ENCODE results near the gene DACT2.
"Not testable (repeated sequence)": the region's sequence is repeated elsewhere in the genome, so short reads cannot be mapped to it uniquely, and the experiment has no call there.

DACT2 gene

GRCh38 chr6:168281314-168281713, 38.3 kb downstream of the DACT2 start:
- not testable (repeated sequence) for DNase-seq (ENCODE audit: low spot score)

GRCh38 chr6:168280899-168281245, 38.7 kb downstream of the DACT2 start:
- DNase-seq (ENCODE audit: low spot score): no peak

DNA sequence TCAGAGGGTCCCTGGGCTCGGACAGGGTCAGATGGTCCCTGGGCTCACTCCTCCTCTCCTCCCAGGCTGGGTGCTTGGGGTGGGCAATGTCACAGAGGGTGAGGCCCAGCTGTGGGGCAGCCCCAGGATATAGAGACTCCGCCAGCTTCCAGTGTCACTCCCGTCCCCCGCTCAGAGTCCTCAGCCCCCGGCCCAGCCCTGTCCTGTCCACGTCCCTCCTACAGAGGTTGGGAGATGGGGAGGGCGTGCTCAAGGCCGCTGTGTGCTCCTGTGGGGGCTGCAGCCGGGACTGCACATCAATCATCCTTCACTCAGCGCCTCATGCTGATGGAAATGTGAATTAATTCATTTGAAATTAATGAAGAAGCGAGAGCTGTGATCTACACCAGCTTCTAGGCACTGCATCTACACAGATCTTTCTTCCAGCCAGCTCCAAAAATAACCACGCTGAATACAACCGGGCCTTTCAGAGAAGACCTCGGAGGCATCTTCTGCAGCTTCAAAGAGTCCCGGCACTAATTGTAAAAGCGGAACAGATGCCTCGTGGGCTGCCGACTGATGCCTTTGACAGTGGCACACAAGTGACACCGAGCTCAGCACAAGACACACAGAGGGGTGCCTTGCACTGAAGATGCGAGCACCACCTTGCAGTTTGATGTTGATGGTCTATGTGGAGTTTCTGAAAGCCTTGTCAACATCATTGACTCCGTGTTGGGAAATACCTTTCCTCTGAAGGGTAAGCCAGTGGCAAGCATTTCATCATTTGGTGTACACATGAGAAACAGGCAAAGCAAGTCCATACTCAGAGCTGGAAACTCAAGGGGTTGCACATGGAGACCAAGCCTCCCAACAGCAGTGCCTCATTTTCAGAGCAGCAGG, 39.3 kb downstream of the DACT2 start:
- no peak for DNase-seq (ENCODE audit: low spot score)

GRCh38 chr6:168279403-168279935, 40.1 kb downstream of the DACT2 start:
- no peak for DNase-seq (ENCODE audit: low spot score)

GRCh38 chr6:168278904-168279303, 40.7 kb downstream of the DACT2 start:
- no peak for DNase-seq (ENCODE audit: low spot score)

- no peak for DNase-seq (ENCODE audit: low spot score)
Observed at GRCh38 chr6:168277274-168277669, 42.3 kb downstream of the DACT2 start.

GRCh38 chr6:168276576-168277273, 42.9 kb downstream of the DACT2 start:
- DNase-seq (ENCODE audit: low spot score): no peak

DNA sequence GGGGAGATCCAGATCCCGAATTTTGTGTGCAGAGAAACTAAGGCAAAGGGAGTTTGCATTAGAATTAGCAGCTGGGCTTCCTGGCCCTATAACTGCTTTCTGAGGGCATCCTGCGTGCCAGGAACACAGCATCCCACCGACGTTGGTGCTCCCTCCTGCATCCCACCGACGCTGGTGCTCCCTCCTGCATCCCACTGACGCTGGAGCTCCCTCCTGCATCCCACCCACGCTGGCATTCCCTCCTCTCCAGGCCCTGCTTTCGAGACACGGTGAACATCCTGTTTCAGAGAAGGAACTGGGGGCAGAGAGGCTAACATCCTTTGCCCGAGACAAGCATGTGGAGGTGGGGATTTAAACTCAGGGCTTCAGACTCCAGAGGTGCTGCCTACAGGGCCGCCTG, 44.4 kb downstream of the DACT2 start:
- no peak for DNase-seq (ENCODE audit: low spot score)

- no peak for DNase-seq (ENCODE audit: low spot score)
Observed at GRCh38 chr6:168274037-168274952, 45.3 kb downstream of the DACT2 start.

DNA sequence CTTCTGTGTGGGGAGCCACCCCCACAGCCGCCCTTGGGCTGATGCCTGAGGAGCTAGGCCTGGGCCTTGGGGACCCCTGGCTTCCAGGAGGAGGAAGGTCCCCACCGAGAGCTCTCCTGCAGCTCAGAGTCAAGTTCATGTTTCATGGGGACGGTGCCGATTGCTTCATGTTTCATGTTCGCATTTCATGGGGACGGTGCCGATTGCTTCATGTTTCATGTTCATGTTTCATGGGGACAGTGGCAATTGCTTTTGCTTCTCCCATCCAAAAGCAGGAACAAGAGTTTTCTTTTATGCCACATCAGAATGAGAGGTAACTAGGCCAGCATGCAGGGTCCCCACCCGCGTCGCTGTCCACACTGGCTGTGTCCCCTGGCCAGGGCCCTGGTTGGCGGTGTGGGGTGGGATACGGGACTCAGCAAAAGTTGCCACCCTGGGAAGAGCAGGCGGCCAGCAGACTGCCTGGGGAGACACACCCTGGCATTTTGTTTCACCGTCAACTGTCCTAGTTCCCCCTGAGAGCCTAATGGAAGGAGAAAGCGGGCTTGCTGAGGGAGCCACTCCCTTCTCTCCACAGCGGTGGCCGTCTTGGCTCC, 46.0 kb downstream of the DACT2 start:
- DNase-seq (ENCODE audit: low spot score): no peak

GRCh38 chr6:168272415-168273325, 46.9 kb downstream of the DACT2 start:
- no peak for DNase-seq (ENCODE audit: low spot score)

DNA sequence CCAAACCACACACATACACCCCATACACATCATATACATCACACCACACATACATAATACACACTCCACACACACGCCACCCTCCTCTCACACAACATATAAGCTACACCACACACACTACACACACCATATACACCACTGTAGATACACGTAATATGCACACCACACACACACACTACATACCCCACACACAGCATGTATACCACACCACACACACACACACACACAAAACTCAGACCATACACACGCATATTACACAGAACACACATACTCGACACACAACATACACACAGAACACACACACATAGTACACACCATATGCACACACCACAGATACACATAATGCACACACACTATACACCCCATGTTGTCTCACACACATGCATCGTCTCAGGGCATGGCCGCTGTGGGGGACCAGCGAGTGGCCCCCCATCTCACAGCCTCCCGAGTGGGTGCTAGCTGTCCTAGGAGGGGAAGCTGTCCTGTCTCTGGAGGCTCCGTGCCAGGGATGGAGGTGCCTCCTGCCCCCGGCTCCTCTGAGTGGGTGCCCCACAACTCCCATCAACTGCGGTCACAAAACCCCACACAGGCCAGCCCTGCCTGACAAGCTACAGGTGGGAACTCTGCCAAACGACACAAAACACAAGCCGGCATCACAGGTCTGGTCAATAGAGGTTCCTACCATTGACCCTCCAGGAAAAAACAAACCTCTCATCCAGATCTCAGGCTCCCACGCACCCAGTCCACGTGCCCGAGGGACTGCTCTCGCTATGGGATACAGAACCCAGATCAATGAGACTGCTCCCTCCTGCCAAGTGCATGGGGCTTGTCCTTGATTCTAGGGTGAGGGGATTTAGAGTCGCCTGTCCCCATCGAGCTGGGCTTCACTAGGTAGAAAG, 49.1 kb downstream of the DACT2 start:
- no peak for DNase-seq (ENCODE audit: low spot score)

DNA sequence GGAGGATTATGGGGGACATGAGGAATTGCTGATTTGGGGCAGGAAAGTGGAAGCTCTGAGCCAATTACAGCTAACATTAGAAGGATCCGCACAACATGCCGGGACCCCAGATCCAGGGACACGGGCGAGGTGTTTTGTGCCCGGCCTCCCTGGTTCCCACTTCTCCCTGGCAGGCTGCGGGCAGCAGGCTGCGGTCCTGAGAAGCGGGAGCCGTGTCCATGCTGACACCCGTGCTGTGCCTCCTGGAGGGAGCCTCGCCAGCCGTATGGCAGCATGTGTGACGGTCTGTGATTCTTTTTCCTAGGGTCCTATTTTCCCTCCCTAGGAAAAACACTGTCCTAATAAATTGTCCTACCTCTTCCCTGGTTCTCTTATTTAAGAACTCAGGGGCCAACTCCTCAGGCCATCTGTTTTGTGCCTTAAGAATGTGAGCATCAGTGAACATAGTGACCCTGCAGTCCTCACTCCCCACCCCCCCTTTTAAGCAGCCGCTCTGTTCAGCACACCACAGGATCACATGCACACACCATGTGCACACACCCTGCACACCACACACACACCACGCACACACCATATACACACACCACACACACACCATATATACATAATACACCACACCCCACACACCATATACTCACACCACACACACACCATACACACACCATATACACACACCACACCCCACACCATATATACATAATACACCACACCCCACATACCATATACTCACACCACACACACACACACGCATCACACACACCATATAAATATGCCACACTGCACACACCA, 49.9 kb downstream of the DACT2 start:
- no peak for DNase-seq (ENCODE audit: low spot score)

GRCh38 chr6:168268755-168269154, 50.8 kb downstream of the DACT2 start:
- DNase-seq (ENCODE audit: low spot score): no peak

DNA sequence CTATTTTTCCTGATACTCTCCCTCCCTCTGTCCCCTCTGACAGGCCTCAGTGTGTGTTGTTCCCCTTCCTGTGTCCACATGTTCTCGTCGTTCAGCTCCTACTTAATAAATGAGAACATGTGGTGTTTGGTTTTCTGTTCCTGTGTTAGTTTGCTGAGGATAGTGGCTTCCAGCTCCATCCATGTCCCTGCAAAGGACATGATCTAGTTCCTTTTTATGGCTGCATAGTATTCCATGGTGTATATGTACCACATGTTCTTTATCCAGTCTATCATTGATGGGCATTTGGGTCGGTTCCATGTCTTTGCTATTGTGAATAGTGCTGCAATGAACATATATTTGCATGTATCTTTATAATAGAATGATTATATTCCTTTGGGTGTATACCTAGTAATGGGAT, 51.8 kb downstream of the DACT2 start:
- not testable (repeated sequence) for DNase-seq (ENCODE audit: low spot score)

DNA sequence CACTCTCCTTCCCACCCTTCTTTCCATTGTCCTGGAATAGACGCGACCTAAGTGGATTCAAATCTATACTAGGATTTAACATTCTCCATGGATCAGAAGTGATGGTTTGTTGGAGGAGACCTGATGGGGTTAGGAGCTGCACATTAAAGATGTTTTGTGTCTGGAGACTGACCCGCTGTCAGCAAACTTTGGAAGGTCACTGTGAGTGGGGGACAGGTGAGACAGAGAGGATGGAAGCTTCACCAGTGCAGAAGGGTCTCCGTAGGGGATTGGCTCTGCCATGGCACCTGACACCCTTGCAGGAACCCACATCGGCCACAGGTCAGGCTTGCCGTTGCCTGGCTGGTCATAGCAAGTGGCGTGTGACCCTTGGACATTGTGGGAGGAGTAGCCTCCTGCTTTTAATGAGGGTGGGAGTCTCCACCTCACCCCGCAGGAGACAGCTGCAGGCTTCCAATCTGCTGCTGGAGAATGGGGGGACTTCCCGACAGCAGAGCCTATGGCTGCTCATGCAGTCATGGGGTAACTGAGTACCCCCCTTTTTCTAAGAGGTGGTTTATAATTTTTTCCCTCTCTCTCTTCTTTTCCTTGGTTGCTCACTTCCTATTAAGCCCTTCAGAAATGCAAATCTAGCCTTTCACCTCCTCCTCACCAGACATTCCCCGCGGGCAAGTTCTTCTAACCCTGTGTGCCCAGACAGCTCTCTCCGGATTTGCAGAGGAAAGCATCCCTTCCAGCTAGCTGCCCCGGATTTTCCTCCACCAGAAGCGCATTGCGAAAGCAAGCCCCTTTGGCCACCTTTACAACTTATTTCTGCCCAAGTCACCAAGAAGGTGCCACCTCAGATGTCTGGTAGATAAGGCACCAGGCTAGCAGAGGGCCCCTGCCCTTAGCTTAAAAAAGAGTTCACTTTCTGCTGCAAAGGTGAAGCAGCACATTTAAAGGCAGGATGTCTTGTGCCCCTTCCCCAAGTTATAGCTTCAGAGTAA, 53.5 kb downstream of the DACT2 start:
- DNase-seq (ENCODE audit: low spot score): no peak

- no peak for DNase-seq (ENCODE audit: low spot score)
Observed at GRCh38 chr6:168265394-168265793, 54.2 kb downstream of the DACT2 start.

Measured in activated CD4-positive, alpha-beta T cell treated with anti-CD3 and anti-CD28 coated beads, Interleukin-2, Interleukin-4, amounts not matched to agents 100 ng/mL and 50 ng/mL, durations not matched to agents 16 hours and 8 hours (primary cell).